Neural cell (in vitro differentiated cells): ENCODE measurements around the gene LRRC55. TPM values are rescaled to one million over a fixed set of nuclear protein-coding genes. Genes with fewer than 3 reads are reported as not detected.

ENCODE experiments used
- H2AFZ ChIP-seq: fragments of 200-600, 300-800 bp; sonication (generic), shearing (Covaris generic); 2 replicates; pipeline ENCODE4 v1.6.0; 2014; ENCODE audit warnings: low read depth, mild to moderate bottlenecking, antibody characterized with exemption, low read length, moderate library complexity
- H3F3A ChIP-seq: fragments of 200-600 bp; shearing (Covaris generic); 2 replicates; pipeline ENCODE4 v1.6.1; 2016; ENCODE audit warnings: mild to moderate bottlenecking, moderate library complexity, mixed read lengths, antibody characterized with exemption, low read length; ENCODE audit not compliant: insufficient read depth, poor library complexity, severe bottlenecking
- H3K27ac ChIP-seq: fragments of 200-600, 300-800 bp; sonication (generic), shearing (Covaris generic); 2 replicates; pipeline ENCODE4 v1.5.1; 2014; ENCODE audit warnings: mild to moderate bottlenecking, low read length, moderate library complexity
- H3K27me3 ChIP-seq: fragments of 300-800, 200-600 bp; sonication (generic), shearing (Covaris generic); 2 replicates; pipeline ENCODE4 v1.6.0; 2014; ENCODE audit warnings: mild to moderate bottlenecking, low read depth, low read length, moderate library complexity; ENCODE audit not compliant: insufficient read depth
- H3K36me3 ChIP-seq: fragments of 300-800, 200-600 bp; sonication (generic), shearing (Covaris generic); 2 replicates; pipeline ENCODE4 v1.5.1; 2014; ENCODE audit warnings: mild to moderate bottlenecking, antibody characterized with exemption, low read length, moderate library complexity; ENCODE audit not compliant: insufficient read depth
- H3K4me2 ChIP-seq: fragments of 300-800, 200-600 bp; sonication (generic), shearing (Covaris generic); 2 replicates; pipeline ENCODE4 v1.6.0; 2014; ENCODE audit warnings: mild to moderate bottlenecking, low read length
- H3K4me3 ChIP-seq: fragments of 300-800, 200-600 bp; sonication (generic), shearing (Covaris generic); 2 replicates; pipeline ENCODE4 v1.5.1; 2014; ENCODE audit warnings: mild to moderate bottlenecking, low read length, moderate library complexity
- H3K79me2 ChIP-seq: fragments of 200-600 bp; shearing (Covaris generic); replicated peaks from 2 replicates; pipeline ENCODE4 v1.6.0; 2014; ENCODE audit warnings: mild to moderate bottlenecking, low read length, moderate library complexity; ENCODE audit not compliant: insufficient read depth
- H3K9ac ChIP-seq: fragments of 300-800, 200-600 bp; sonication (generic), shearing (Covaris generic); 2 replicates; pipeline ENCODE4 v1.6.1; 2016; ENCODE audit warnings: mild to moderate bottlenecking, low read length, mixed read lengths
- H3K9me2 ChIP-seq: fragments of 200-600 bp; shearing (Covaris generic); 2 replicates; pipeline ENCODE4 v1.6.1; 2016; ENCODE audit warnings: mild to moderate bottlenecking, low read length, mixed read lengths; ENCODE audit not compliant: insufficient read depth
- H3K9me3 ChIP-seq: fragments of 200-600, 300-800 bp; sonication (generic), shearing (Covaris generic); 2 replicates; pipeline ENCODE4 v1.6.1; 2016; ENCODE audit warnings: mild to moderate bottlenecking, mixed run types, low read length, moderate library complexity, mixed read lengths
- H4K20me1 ChIP-seq: fragments of 200-600 bp; shearing (Covaris generic); 2 replicates; pipeline ENCODE4 v1.6.1; 2016; ENCODE audit warnings: mild to moderate bottlenecking, mixed run types; ENCODE audit not compliant: insufficient read depth
- CTCF ChIP-seq: fragments of 450-650 bp; IDR thresholded peaks from 2 replicates; pipeline ENCODE4 v1.5.1; 2014; ENCODE audit warnings: antibody characterized with exemption, mild to moderate bottlenecking, moderate library complexity; ENCODE audit not compliant: poor library complexity, severe bottlenecking
- EP300 ChIP-seq: fragments of 450-650 bp; conservative IDR thresholded peaks from 2 replicates; pipeline ENCODE4 v1.6.1; 2014; ENCODE audit warnings: antibody characterized with exemption, mild to moderate bottlenecking, moderate library complexity; ENCODE audit not compliant: poor library complexity, severe bottlenecking
- EZH2 ChIP-seq: fragments of 200-600, 300-800 bp; shearing (Covaris generic), sonication (generic); IDR thresholded peaks from 2 replicates; pipeline ENCODE4 v1.6.1; 2014; ENCODE audit warnings: antibody characterized with exemption, low read length, borderline replicate concordance, mild to moderate bottlenecking; ENCODE audit not compliant: insufficient read depth, poor library complexity, severe bottlenecking
- MXI1 ChIP-seq: fragments of 450-650 bp; conservative IDR thresholded peaks from 2 replicates; pipeline ENCODE4 v1.6.1; 2014; ENCODE audit warnings: antibody characterized with exemption, mild to moderate bottlenecking; ENCODE audit not compliant: poor library complexity, severe bottlenecking
- POLR2AphosphoS5 ChIP-seq: IDR thresholded peaks from 2 replicates; pipeline ENCODE4 v1.6.1; 2012
- RAD21 ChIP-seq: fragments of 450-650 bp; conservative IDR thresholded peaks from 2 replicates; pipeline ENCODE4 v1.6.1; 2014; ENCODE audit warnings: antibody characterized with exemption, mild to moderate bottlenecking, moderate library complexity
- REST ChIP-seq: IDR thresholded peaks from 2 replicates; pipeline ENCODE4 v1.6.1; 2012; ENCODE audit warnings: borderline replicate concordance
- SMC3 ChIP-seq: fragments of 450-650 bp; conservative IDR thresholded peaks from 2 replicates; pipeline ENCODE4 v1.6.1; 2014; ENCODE audit warnings: antibody characterized with exemption, mild to moderate bottlenecking, moderate library complexity; ENCODE audit not compliant: poor library complexity
- TAF1 ChIP-seq: IDR thresholded peaks from 2 replicates; pipeline ENCODE4 v1.6.1; 2012; ENCODE audit warnings: low read depth
- polyA plus RNA-seq: library from polyadenylated mRNA; depleted of rRNA; stranded (reverse); fragments of >200 nt; gene quantifications from 2 replicates; pipeline ENCODE4 v1.2.3, GENCODE V29; 2014

LRRC55 gene
- polyA plus RNA-seq, 1 donor from 2014 or later: 2.8 TPM

GRCh38 chr11:57161351-57161750, 20.4 kb upstream of the LRRC55 start:
- H3K79me2 ChIP-seq: no peaks in the 10 kb centered on the region
- no peak overlapping the region for H3K9ac ChIP-seq
- no peaks in the 10 kb centered on the region for H3K27me3 ChIP-seq
- no peak overlapping the region for H2AFZ ChIP-seq
- no peaks in the 10 kb centered on the region for H3K36me3 ChIP-seq
- no peak for TF ChIP-seq REST
- no peak for TF ChIP-seq CTCF
- TF ChIP-seq EZH2: no peak
- no peak for TF ChIP-seq SMC3
- no peak for TF ChIP-seq EP300
- TF ChIP-seq RAD21: no peak
- TF ChIP-seq MXI1: no peak
- TF ChIP-seq TAF1: no peak
- TF ChIP-seq POLR2AphosphoS5: no peak
- no peaks in the 10 kb centered on the region for H3K9me3 ChIP-seq
- no peak overlapping the region for H3K27ac ChIP-seq
- H3K4me3 ChIP-seq: no peak overlapping the region
- H3K9me2 ChIP-seq: no peaks in the 10 kb centered on the region
- no peak overlapping the region for H3K4me2 ChIP-seq
- no peaks in the 10 kb centered on the region for H3F3A ChIP-seq
- no peaks in the 10 kb centered on the region for H4K20me1 ChIP-seq

GRCh38 chr11:57162179-57162898, 19.4 kb upstream of the LRRC55 start:
- H4K20me1 ChIP-seq: no peaks in the 10 kb centered on the region
- H3K36me3 ChIP-seq: no peaks in the 10 kb centered on the region
- H2AFZ ChIP-seq: no peak overlapping the region
- H3K79me2 ChIP-seq: no peaks in the 10 kb centered on the region
- no peaks in the 10 kb centered on the region for H3K9me2 ChIP-seq
- no peak overlapping the region for H3K4me3 ChIP-seq
- no peak overlapping the region for H3K27ac ChIP-seq
- H3K9me3 ChIP-seq: no peaks in the 10 kb centered on the region
- no peaks in the 10 kb centered on the region for H3F3A ChIP-seq
- no peak overlapping the region for H3K9ac ChIP-seq
- TF ChIP-seq TAF1 (no peak), POLR2AphosphoS5 (no peak), CTCF (no peak), REST (no peak), EZH2 (no peak), MXI1 (no peak), RAD21 (no peak), EP300 (no peak), SMC3 (no peak)
- H3K27me3 ChIP-seq: no peaks in the 10 kb centered on the region
- no peak overlapping the region for H3K4me2 ChIP-seq
